HEK293 (cell line): ENCODE measurements around the gene SBSN.
A peak's percentile ranks its signal among the peaks of the same experiment; 100 is the strongest.
"Not testable (repeated sequence)": the region's sequence is repeated elsewhere in the genome, so short reads cannot be mapped to it uniquely, and the experiment has no call there.

Experiments
- CTCF ChIA-PET: fragments of 350-600 bp; formaldehyde crosslinking; extraction: SDS; loops from one replicate; lab custom pipeline; 2021; ENCODE audit warnings: antibody characterized with exemption; lab: Yijun Ruan, JAX
- POLR2A ChIA-PET: fragments of 300-600 bp; formaldehyde crosslinking; extraction: SDS; loops from one replicate; lab custom pipeline; 2020; ENCODE audit warnings: antibody characterized with exemption, inconsistent platforms; lab: Yijun Ruan, JAX
- H3K27ac ChIP-seq: fragments of 200-500 bp; sonication (Bioruptor generic); 2 replicates; pipeline ENCODE4 v1.5.1; 2014; ENCODE audit warnings: low read depth, low read length, control low read depth, inconsistent platforms; ENCODE audit errors: extremely low read depth
- H3K36me3 ChIP-seq, 2 experiments: fragments of 200-500 bp in 1 of 2; sonication (Bioruptor generic) in 1 of 2; 1 replicate in 1 of 2; 2 replicates in 1 of 2; pipeline ENCODE4 v1.5.1; 2014 to 2017; ENCODE audit warnings: inconsistent platforms in 2 of 2, low read length in 2 of 2; ENCODE audit not compliant: control insufficient read depth in 2 of 2, insufficient read depth in 1 of 2
- H3K4me1 ChIP-seq: fragments of 200-500 bp; sonication (Bioruptor generic); 2 replicates; pipeline ENCODE4 v1.5.1; 2014; ENCODE audit warnings: mild to moderate bottlenecking, low read length, inconsistent platforms; ENCODE audit not compliant: control insufficient read depth, insufficient read depth
- H3K4me3 ChIP-seq: 2 replicates; pipeline ENCODE4 v1.5.1; 2011; ENCODE audit warnings: low read depth, mild to moderate bottlenecking, control low read depth, low read length, moderate library complexity
- H3K9me3 ChIP-seq: fragments of 200-500 bp; sonication (Bioruptor generic); 2 replicates; pipeline ENCODE4 v1.5.1; 2014; ENCODE audit warnings: low read depth, low read length, inconsistent platforms; ENCODE audit not compliant: control insufficient read depth, insufficient read depth
- KLF16 ChIP-seq: fragments of 450-650 bp; formaldehyde crosslinking; IDR thresholded peaks from 2 replicates; pipeline ENCODE4 v1.5.1; 2017; ENCODE audit warnings: missing biosample characterization, missing genetic modification characterization
- WT1 ChIP-seq: fragments of 450-650 bp; formaldehyde crosslinking; IDR thresholded peaks from 2 replicates; pipeline ENCODE4 v1.5.1; 2016; ENCODE audit warnings: missing biosample characterization, missing genetic modification characterization
- ZFP3 ChIP-seq: fragments of 450-650 bp; formaldehyde crosslinking; IDR thresholded peaks from 2 replicates; pipeline ENCODE4 v1.5.1; 2016; ENCODE audit warnings: low read depth, missing biosample characterization, missing genetic modification characterization
- ZNF112 ChIP-seq: fragments of 450-650 bp; formaldehyde crosslinking; IDR thresholded peaks from 2 replicates; pipeline ENCODE4 v1.5.0; 2017; ENCODE audit warnings: missing biosample characterization, missing genetic modification characterization
- ZNF133 ChIP-seq: fragments of 450-650 bp; formaldehyde crosslinking; IDR thresholded peaks from 2 replicates; pipeline ENCODE4 v1.5.1; 2016; ENCODE audit warnings: missing biosample characterization, missing genetic modification characterization
- ZNF341 ChIP-seq: fragments of 450-650 bp; formaldehyde crosslinking; IDR thresholded peaks from 2 replicates; pipeline ENCODE4; 2016; ENCODE audit warnings: low read depth, missing biosample characterization, missing genetic modification characterization
- ZNF660 ChIP-seq: fragments of 450-650 bp; IDR thresholded peaks from 2 replicates; pipeline ENCODE4 v1.5.1; 2018; ENCODE audit warnings: missing biosample characterization, mild to moderate bottlenecking, missing genetic modification characterization
- TF ChIP-seq, protein P1 (sequence below): fragments of 450-650 bp; formaldehyde crosslinking; IDR thresholded peaks from 2 replicates; pipeline ENCODE4 v1.5.1; 2016; ENCODE audit warnings: missing biosample characterization, missing genetic modification characterization
- TF ChIP-seq, protein P2 (sequence below): fragments of 450-650 bp; formaldehyde crosslinking; IDR thresholded peaks from 2 replicates; pipeline ENCODE4 v1.5.1; 2016; ENCODE audit warnings: missing biosample characterization, missing genetic modification characterization
- TF ChIP-seq, protein P3 (sequence below): fragments of 450-650 bp; formaldehyde crosslinking; IDR thresholded peaks from 2 replicates; pipeline ENCODE4 v1.5.1; 2016; ENCODE audit warnings: missing biosample characterization, missing genetic modification characterization
- TF ChIP-seq, protein P4 (sequence below): fragments of 450-650 bp; formaldehyde crosslinking; IDR thresholded peaks from 2 replicates; pipeline ENCODE4 v1.5.1; 2016; ENCODE audit warnings: missing biosample characterization, missing genetic modification characterization
- TF ChIP-seq, protein P5 (sequence below): fragments of 450-650 bp; formaldehyde crosslinking; IDR thresholded peaks from 2 replicates; pipeline ENCODE4 v1.5.1; 2017; ENCODE audit warnings: missing biosample characterization, missing genetic modification characterization
- TF ChIP-seq, protein P6 (sequence below): fragments of 450-650 bp; formaldehyde crosslinking; IDR thresholded peaks from 2 replicates; pipeline ENCODE4 v1.5.1; 2016; ENCODE audit warnings: missing biosample characterization, missing genetic modification characterization

Gene SBSN

DNA sequence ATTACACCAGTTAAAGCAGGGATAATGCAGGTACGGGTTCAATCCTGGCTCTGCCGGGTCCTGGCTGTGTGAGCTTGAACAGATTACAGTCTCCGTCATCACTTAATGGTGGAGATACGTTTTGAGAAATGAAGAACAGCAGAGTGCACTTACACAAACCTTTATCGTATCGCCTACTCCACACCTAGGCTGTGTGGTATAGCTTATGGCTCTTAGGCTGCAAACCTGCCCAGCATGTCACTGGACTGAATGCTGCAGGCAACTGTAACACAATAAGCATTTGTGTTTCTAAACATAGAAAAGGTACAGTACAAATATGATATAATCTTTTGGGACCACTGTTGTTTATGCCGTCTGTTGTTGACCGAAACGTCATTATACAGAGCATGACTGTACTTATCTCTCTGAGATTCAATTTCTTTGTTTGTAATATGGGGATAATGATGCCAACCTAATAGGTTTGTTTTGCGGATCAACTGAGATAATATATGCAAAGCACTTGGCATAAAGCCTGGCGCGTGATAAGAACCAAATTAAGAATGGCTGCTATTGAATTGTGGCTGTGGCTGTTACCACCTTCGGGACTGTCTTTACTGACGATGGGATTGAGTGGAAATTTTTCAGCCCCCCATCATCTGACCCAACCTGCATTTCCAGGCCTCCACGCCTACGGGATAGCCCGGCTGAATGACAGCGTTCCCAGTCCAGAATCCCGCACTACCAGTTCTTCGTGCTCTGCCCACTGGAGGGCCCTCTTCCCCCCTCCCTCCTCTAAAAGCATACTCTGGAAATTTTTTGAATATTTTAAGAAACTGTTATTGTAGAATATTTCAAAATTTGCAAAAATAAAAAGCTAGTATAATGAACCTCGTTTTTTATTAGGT is 49.1 kb downstream of the SBSN start:
- no peaks in the 10 kb centered on the region; a peak in 1 of 3 replicates for H3K36me3 ChIP-seq
- CTCF ChIA-PET, result interaction anchor here (0.6 to 2.7 kb wide), 16 partner anchors 9 to 1499 kb away, joined by 3 to 17 read pairs (median 3); no protein-coding TSS in a partner anchor
- peak overlapping the region; percentile 63; the same call in 1 of the 2 replicates for H3K27ac ChIP-seq
- TF ChIP-seq, protein P1, sequence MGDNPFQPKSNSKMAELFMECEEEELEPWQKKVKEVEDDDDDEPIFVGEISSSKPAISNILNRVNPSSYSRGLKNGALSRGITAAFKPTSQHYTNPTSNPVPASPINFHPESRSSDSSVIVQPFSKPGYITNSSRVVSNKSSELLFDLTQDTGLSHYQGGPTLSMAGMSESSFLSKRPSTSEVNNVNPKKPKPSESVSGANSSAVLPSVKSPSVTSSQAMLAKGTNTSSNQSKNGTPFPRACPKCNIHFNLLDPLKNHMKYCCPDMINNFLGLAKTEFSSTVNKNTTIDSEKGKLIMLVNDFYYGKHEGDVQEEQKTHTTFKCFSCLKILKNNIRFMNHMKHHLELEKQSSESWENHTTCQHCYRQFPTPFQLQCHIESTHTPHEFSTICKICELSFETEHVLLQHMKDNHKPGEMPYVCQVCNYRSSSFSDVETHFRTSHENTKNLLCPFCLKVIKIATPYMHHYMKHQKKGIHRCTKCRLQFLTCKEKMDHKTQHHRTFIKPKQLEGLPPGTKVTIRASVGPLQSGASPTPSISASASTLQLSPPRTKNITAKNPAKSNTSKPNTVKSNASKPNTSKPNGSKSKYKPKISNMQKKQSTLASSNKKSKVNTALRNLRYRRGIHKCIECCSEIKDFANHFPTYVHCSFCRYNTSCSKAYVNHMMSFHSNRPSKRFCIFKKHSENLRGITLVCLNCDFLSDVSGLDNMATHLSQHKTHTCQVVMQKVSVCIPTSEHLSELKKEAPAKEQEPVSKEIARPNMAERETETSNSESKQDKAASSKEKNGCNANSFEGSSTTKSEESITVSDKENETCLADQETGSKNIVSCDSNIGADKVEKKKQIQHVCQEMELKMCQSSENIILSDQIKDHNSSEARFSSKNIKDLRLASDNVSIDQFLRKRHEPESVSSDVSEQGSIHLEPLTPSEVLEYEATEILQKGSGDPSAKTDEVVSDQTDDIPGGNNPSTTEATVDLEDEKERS (tag by site-specific recombination), result no peak
- TF ChIP-seq, protein P2, sequence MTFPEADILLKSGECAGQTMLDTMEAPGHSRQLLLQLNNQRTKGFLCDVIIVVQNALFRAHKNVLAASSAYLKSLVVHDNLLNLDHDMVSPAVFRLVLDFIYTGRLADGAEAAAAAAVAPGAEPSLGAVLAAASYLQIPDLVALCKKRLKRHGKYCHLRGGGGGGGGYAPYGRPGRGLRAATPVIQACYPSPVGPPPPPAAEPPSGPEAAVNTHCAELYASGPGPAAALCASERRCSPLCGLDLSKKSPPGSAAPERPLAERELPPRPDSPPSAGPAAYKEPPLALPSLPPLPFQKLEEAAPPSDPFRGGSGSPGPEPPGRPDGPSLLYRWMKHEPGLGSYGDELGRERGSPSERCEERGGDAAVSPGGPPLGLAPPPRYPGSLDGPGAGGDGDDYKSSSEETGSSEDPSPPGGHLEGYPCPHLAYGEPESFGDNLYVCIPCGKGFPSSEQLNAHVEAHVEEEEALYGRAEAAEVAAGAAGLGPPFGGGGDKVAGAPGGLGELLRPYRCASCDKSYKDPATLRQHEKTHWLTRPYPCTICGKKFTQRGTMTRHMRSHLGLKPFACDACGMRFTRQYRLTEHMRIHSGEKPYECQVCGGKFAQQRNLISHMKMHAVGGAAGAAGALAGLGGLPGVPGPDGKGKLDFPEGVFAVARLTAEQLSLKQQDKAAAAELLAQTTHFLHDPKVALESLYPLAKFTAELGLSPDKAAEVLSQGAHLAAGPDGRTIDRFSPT (tag by site-specific recombination), result no peak
- peak; percentile 58 for TF ChIP-seq ZNF341 (tag by site-specific recombination)
- no peak for TF ChIP-seq KLF16 (tag by site-specific recombination)
- TF ChIP-seq, protein P3, sequence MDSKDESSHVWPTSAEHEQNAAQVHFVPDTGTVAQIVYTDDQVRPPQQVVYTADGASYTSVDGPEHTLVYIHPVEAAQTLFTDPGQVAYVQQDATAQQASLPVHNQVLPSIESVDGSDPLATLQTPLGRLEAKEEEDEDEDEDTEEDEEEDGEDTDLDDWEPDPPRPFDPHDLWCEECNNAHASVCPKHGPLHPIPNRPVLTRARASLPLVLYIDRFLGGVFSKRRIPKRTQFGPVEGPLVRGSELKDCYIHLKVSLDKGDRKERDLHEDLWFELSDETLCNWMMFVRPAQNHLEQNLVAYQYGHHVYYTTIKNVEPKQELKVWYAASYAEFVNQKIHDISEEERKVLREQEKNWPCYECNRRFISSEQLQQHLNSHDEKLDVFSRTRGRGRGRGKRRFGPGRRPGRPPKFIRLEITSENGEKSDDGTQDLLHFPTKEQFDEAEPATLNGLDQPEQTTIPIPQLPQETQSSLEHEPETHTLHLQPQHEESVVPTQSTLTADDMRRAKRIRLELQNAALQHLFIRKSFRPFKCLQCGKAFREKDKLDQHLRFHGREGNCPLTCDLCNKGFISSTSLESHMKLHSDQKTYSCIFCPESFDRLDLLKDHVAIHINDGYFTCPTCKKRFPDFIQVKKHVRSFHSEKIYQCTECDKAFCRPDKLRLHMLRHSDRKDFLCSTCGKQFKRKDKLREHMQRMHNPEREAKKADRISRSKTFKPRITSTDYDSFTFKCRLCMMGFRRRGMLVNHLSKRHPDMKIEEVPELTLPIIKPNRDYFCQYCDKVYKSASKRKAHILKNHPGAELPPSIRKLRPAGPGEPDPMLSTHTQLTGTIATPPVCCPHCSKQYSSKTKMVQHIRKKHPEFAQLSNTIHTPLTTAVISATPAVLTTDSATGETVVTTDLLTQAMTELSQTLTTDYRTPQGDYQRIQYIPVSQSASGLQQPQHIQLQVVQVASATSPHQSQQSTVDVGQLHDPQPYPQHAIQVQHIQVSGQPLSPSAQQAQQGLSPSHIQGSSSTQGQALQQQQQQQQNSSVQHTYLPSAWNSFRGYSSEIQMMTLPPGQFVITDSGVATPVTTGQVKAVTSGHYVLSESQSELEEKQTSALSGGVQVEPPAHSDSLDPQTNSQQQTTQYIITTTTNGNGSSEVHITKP, result no peak
- H3K4me3 ChIP-seq, result no peak overlapping the region
- POLR2A ChIA-PET, result no interaction called here
- H3K9me3 ChIP-seq, result peaks cover 3% of the 10 kb centered on the region; the same call in 1 of the 2 replicates
- peaks cover 13% of the 10 kb centered on the region for H3K4me1 ChIP-seq

DNA sequence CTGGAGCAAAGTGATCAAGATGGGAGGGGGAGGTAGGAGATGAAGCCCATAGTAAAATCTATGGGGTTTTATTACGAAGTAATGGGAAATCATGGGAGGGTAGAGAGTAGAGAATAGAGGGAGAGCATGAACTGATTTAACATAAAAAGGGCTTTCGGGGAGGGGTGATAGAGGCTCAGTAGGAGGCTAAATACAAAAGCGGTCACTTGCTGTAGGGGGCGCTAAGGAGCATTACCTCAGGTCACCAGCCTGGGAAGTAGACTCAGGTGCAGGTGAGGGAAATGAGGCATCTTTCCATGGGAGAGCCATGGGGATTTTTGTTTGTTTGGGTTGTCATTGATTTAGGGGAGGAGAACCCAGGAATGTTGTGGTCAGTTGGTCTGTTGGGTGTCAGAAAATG is 52.0 kb downstream of the SBSN start:
- ChIA-PET POLR2A (no interaction called here), CTCF (interaction anchor here (0.6 to 1.5 kb wide), 3 partner anchors 11 to 122 kb away, joined by 4 to 12 read pairs (median 5); no protein-coding TSS in a partner anchor)
- no peak overlapping the region for H3K27ac ChIP-seq

DNA sequence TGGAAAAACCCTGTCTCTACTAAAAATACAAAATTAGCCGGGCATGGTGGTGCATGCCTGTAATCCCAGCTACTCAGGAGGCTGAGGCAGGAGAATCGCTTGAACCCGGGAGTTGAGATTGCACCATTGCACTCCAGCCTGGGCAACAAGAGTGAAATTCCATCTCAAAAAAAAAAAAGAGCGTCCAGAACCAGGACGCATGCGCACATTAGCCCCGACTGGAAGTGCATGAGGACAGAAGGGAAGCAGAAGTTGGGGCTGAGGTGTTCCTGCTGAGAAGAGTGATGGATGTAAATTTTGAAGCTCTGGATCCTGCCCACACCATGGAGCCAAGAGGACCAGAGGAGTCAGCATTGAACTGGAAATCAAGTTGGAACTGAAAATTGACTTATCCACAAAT is 53.5 kb downstream of the SBSN start:
- peaks cover 13% of the 10 kb centered on the region for H3K4me1 ChIP-seq
- H3K9me3 ChIP-seq, H3K4me3 ChIP-seq, POLR2A ChIA-PET, H3K36me3 ChIP-seq, H3K27ac ChIP-seq: not testable (repeated sequence)
- CTCF ChIA-PET, result interaction anchor here (0.6 to 3.8 kb wide), 7 partner anchors 11 to 151 kb away, joined by 3 to 23 read pairs (median 5); no protein-coding TSS in a partner anchor

More for the DNA sequence above, 52.0 kb downstream of the SBSN start:
- peaks cover 13% of the 10 kb centered on the region for H3K4me1 ChIP-seq
- TF ChIP-seq ZNF660 (tag by site-specific recombination) (no peak), ZFP3 (peak; percentile 52; the same call in 1 of the 2 replicates), ZNF112 (no peak), ZNF133 (tag by site-specific recombination) (no peak), WT1 (tag by site-specific recombination) (no peak)
- TF ChIP-seq, protein P4, sequence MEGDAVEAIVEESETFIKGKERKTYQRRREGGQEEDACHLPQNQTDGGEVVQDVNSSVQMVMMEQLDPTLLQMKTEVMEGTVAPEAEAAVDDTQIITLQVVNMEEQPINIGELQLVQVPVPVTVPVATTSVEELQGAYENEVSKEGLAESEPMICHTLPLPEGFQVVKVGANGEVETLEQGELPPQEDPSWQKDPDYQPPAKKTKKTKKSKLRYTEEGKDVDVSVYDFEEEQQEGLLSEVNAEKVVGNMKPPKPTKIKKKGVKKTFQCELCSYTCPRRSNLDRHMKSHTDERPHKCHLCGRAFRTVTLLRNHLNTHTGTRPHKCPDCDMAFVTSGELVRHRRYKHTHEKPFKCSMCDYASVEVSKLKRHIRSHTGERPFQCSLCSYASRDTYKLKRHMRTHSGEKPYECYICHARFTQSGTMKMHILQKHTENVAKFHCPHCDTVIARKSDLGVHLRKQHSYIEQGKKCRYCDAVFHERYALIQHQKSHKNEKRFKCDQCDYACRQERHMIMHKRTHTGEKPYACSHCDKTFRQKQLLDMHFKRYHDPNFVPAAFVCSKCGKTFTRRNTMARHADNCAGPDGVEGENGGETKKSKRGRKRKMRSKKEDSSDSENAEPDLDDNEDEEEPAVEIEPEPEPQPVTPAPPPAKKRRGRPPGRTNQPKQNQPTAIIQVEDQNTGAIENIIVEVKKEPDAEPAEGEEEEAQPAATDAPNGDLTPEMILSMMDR (tag by site-specific recombination), result peak; percentile 76
- TF ChIP-seq, protein P5, sequence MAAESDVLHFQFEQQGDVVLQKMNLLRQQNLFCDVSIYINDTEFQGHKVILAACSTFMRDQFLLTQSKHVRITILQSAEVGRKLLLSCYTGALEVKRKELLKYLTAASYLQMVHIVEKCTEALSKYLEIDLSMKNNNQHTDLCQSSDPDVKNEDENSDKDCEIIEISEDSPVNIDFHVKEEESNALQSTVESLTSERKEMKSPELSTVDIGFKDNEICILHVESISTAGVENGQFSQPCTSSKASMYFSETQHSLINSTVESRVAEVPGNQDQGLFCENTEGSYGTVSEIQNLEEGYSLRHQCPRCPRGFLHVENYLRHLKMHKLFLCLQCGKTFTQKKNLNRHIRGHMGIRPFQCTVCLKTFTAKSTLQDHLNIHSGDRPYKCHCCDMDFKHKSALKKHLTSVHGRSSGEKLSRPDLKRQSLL (tag by site-specific recombination), result no peak
- TF ChIP-seq, protein P6, sequence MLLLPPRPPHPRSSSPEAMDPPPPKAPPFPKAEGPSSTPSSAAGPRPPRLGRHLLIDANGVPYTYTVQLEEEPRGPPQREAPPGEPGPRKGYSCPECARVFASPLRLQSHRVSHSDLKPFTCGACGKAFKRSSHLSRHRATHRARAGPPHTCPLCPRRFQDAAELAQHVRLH (tag by site-specific recombination), result peak; percentile 84
- H3K36me3 ChIP-seq, result no peaks in the 10 kb centered on the region; a peak in 1 of 3 replicates
- no peaks in the 10 kb centered on the region for H3K9me3 ChIP-seq
- no peak overlapping the region for H3K4me3 ChIP-seq
